NCI-H2196 treated with DMSO at 0.1 percent for 48 hours (cell line): ENCODE measurements around the gene FAM98A.

ENCODE experiments used
- DNase-seq: peaks from one replicate; lab custom pipeline; 2025; ENCODE audit not compliant: unreplicated experiment; lab: John Stamatoyannopoulos, UW

Gene FAM98A

DNA sequence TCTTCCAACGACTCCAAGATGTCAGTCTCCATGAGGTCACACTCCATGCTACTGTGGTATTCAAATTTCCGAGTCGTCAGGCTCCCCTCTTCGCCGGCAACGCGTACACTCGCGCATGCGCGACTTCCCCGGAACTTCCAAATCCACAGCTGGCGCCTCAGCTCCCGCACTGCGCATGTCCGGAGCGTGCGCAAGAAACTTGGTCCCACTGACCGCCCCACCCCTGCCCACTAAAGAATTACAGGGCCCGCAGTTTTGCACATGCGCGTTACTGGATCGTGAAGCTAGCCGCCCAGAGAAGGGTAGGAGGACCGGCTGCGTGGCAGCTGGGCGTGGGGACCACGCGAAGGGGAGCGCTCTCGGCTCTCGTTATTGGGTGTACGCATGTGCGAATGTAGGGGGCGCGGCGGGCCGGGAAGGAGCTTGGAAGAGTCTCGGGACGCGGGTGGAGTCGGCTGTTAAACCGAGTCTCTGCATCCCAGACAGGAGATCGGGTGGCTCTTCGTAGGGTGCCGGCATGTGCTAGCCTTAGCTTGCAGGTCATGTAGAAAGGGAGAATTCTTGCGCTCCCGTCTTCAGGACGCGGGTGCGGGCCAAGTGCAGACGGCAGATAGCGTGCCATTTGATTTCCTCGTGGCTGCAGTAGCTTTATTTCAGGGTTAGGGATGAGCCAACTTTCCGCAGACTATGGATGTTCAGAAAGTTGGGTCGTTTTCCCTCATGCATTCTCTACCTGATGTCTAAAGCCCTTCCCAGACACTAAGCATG is at the start of gene FAM98A:
Gene FAM98A (minus strand): TSS at position 125 of the 768 bp plus-strand sequence. CDS start 78 bp downstream, at position 47.
- peak; percentile 92 for DNase-seq

- no peak for DNase-seq
Observed at GRCh38 chr2:33645861-33646260, 46.8 kb upstream of the FAM98A start.

- no peak for DNase-seq
Observed at GRCh38 chr2:33644215-33644614, 45.1 kb upstream of the FAM98A start.

GRCh38 chr2:33636001-33636400 is 36.9 kb upstream of the FAM98A start:
- no peak for DNase-seq

GRCh38 chr2:33634261-33634910 is 35.3 kb upstream of the FAM98A start:
- no peak for DNase-seq

GRCh38 chr2:33633315-33633714 is 34.2 kb upstream of the FAM98A start:
- DNase-seq = no peak

GRCh38 chr2:33632831-33633230 is 33.7 kb upstream of the FAM98A start:
- DNase-seq = no peak

DNA sequence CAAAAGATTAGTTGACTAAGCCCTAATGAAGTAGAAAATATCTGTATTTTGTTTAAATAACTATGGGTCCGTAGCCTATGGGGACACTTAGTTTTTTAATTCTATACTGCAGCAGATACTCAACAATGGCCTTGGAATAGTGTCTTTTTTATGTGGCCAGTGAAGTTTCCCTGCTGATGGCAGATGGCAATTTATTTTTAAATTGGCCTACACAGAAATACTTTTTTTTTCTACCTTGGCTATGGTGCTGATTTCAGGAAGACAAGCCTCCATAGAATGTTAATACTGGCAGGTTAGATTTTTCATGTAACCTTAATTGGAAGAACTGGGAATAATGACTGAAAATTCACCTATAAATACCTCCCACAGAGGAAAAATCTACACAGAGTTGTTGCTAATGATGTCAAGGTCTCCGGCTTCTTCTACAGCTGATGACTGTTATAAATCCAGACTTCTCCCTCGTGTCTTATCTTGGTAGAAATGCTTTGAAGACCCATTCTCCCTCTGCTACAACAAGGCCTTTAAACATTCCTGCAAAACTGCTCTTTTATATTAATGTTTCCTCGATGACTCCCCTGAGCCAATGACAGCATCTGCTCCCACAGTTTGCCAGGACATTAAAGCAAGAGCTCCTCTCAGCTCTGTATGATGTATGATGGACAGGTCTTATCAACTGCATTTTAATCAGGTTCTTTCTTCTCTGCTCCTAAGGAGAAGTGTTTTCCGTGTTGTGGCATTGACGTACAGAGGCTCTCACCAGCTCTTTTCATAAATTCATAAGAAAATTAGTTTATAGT is 29.1 kb upstream of the FAM98A start:
- DNase-seq = no peak

DNA sequence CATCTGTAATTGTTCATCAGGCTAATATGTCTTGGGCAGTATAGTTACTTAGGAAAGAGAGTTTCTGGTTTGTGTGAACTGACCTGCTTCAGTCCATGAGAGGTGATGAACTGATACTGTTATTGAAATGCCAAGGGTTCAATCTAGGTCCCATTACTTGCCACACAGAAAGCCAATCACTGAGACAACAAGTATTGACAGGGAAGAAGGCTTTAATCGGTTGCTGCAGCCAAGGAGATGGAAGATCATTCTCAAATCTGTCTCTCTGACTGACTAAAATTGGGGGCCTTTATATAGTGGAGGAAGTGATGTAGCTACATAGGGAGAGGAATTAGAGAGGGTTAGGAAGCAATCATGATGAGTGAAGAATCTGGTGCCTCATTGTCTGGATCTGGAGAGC is 19.9 kb upstream of the FAM98A start:
- no peak for DNase-seq

DNA sequence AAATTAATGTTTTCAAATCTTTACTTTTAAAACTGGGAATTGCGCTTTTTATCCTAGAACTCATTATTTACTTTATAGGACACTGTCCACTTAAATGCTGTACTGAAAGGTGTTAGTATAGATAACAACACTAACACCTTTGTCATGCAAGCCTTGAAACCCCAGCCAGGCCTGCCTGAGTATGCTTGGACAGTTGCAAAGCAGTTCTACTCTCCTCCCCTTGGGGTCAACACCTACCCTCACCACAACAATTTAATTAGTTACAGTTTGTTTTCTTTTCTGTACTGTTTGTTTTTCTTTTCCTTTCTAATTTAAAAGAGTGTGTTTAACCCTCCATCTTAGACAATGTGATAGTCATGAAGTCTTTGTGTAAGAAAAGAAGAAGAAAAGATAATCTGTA is 18.9 kb upstream of the FAM98A start:
- no peak for DNase-seq

- DNase-seq = no peak
Observed at GRCh38 chr2:33617401-33617800, 18.3 kb upstream of the FAM98A start.

DNA sequence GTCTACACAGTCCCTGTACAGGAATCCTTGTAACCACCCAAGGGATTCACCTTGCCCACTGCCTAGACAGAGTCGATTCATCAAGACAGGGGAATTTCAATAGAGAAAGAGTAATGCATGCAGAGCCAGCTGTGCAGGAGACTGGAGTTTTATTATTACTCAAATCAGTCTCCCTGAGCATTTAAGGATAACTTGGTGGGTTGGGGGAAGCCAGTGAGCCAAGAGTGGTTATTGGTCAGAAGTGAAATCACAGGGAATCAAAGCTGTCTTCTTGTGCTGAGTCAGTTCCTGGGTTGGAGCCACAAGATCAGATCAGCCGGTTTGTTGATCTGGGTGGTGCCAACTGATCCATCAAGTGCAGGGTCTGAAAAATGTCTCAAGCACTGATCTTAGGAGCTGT is 17.8 kb upstream of the FAM98A start:
- no peak for DNase-seq

DNA sequence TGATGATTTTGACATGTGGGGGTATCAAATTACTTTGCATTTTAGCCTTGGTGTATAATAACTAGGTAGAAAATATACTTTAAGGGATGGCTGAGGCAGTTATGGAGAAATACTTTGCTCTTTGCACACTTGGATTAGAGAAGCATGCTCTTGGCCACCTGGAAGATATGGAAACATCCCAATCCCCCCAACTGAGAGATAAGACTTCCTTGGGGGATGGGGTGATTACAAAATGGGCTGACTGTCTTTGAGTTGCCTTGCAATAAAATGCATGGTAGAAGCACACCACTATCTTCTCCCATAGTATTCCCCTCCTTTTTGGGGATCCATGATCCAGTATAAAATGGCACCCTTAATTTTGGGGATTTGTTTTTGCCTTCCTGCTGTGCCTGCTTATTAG is 15.1 kb upstream of the FAM98A start:
- no peak for DNase-seq

DNA sequence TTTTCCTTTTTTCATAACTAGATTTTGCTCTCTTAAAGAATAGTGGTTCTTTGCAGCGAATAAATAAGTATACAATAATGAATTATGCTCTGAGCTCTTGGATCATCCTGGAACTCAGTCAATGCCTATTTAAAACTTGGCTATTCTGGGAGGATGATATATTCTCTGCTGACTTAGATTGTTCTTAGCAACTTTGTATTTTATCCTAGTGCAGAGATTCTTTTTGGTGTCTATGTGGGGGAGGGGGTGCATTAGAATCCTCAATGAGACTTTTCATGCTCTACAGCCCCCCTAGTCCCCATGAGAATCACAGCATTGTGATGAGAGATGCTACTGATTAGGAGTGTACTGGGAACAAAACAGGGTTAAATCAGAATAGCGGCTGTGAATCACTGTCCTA is 8.8 kb upstream of the FAM98A start:
- no peak for DNase-seq

DNA sequence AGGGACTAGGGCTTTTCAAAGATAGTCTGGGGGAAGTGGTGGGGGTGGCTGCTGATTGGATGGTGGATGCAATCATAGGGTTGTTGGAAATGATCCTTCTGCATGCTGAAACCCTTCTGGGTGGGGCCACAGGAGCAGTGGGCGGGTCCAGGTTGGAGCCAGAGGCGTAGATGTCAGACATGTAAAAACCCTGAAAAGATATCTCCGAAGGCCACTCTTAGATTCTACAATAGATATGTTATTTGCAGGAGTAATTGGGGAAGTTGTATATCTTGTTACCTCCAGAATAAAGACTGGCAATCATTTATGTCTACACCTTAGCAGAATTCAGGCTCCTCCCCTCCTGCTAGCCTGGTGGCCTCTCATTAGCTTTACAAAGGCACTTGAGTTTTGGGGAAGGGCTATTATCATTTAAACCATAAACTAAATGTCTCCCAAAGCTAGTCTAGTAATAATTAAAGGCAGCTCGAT is 8.2 kb upstream of the FAM98A start:
- no peak for DNase-seq

DNA sequence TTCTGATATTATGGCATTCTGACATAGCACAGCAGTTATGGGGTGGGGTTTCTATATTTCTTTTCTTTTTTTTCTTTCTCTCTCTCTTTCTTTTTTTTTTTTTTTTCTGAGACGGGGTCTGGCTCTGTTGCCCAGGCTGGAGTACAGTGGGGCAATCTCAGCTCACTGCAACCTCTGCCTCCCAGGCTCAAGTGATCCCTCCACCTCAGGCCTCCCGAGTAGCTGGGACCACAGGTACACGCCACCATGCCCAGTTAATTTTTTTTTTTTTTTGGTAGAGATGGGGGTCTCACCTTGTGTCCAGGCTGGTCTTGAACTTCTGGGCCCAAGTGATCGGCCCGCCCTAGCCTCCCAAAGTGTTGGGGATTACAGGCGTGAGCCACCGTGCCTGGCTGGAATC is 7.5 kb upstream of the FAM98A start:
- DNase-seq = no peak

GRCh38 chr2:33606100-33606499 is 7.0 kb upstream of the FAM98A start:
- no peak for DNase-seq

GRCh38 chr2:33605056-33605455 is 6.0 kb upstream of the FAM98A start:
- no peak for DNase-seq

- DNase-seq = no peak
Observed at GRCh38 chr2:33603416-33603815, 4.3 kb upstream of the FAM98A start.

DNA sequence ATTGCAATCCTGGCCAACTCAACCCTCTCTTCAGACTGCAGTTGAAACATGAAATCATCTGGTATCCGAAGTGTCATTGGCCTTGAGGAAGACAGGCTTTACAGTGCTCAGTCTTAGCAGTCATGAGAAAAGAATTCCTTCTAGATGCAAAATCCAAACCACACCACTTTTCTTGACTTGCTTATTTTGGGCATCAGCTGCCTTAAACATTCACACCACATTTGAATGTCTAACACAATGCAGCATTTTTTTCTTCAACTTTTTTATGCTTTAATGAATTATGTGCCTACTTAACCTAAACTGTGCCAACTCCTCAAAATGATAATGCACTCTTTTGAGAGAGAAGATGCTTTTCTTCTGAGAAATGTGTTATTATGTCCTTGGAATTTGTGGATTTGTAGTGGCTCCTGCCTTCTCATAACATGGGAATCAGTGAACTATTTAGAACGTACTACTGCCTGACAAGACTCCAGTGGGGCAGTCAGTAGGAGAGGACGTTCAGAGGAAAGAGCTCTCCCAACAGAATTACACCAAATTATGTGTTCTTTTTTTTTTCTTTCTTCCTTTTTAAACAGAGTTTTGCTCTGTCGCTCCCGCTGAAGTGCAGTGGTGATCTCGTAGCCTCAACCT is 3.2 kb upstream of the FAM98A start:
- DNase-seq = no peak

DNA sequence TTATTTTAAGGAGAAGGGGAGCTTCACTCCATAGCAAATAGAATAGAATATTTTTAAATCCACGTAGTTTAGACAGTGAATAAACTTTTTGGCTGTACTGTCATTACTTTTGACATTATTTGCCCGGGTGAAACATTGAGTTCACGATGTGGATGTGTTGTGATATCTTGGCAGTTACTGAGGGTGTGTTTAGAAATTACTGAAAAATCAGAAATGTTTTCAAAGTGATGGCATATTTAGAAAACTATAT is 769 bp upstream of the FAM98A start:
- DNase-seq = no peak
